Measurements from ENCODE around the gene KANSL1L. TPM values are rescaled to one million over a fixed set of nuclear protein-coding genes. Genes with fewer than 3 reads are reported as not detected.

The KANSL1L gene
- total and polyA plus RNA-seq, 8 donors: 2.6 to 128 (median 19.6) TPM

GRCh38 chr2:210162466-210163124, 8.6 kb downstream of the KANSL1L start:
- H3K36me3 ChIP-seq: no peaks in the 10 kb centered on the region
- WGBS, 5 donors: 18 to 31% (median 27%) methylated on average over 6 of the region's 6 CpGs
- H3K9me3 ChIP-seq: no peaks in the 10 kb centered on the region
- H3K27ac ChIP-seq: peak overlapping the region in 1 of 5 donors; percentile 33
- no peak overlapping the region for H3K4me3 ChIP-seq
- DNase-seq: no peak
- H3K27me3 ChIP-seq: no peaks in the 10 kb centered on the region
- peaks cover 13 to 49% (median 29%) of the 10 kb centered on the region in 4 donors for H3K4me1 ChIP-seq
- intact Hi-C loops (cut with DNase I; ENCODE audit: low total_unique reads): no loop called here
- TF ChIP-seq CTCF (IDR thresholded peaks at IDR 0.05) (no peak), POLR2A (IDR thresholded peaks at IDR 0.05) (no peak)

DNA sequence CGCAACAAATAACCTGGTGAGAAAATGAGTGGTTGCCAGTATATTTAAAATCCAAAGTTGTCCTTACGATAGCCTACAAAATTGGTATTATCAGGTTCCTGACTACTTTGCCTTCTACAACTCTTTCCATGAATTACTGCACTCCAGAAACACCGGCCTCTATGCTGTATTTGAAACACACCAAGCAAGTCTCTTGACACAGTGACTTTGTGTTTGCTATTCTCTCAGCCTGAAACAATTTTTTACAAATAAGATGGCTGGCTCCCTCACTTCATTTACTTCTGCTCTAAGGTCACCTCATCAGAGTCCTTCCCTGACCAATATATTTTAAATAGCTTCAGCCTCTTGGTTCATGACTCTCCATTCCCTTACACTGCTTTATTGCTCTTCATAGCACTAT, 12.2 kb downstream of the KANSL1L start:
- H3K9me3 ChIP-seq: no peaks in the 10 kb centered on the region
- peaks cover 3 to 16% (median 11%) of the 10 kb centered on the region in 4 donors for H3K36me3 ChIP-seq
- WGBS, 5 donors: 75 to 96% (median 94%) methylated on average over 3 of the region's 3 CpGs
- no peak overlapping the region for H3K4me3 ChIP-seq
- TF ChIP-seq EP300 (IDR thresholded peaks at IDR 0.05) (no peak), POLR2A (IDR thresholded peaks at IDR 0.05) (no peak), CTCF (IDR thresholded peaks at IDR 0.05) (no peak)
- peaks cover 0 to 20% (median 14%) of the 10 kb centered on the region in 4 donors for H3K4me1 ChIP-seq
- intact Hi-C loops (cut with DNase I; ENCODE audit: low total_unique reads): no loop called here
- peak in 1 of 2 donors; percentile 24 for DNase-seq
- H3K27me3 ChIP-seq: no peaks in the 10 kb centered on the region
- H3K27ac ChIP-seq: no peak overlapping the region

GRCh38 chr2:210158236-210158635, 13.0 kb downstream of the KANSL1L start:
- TF ChIP-seq CTCF (IDR thresholded peaks at IDR 0.05) (no peak), POLR2AphosphoS5 (IDR thresholded peaks at IDR 0.05) (no peak), EP300 (IDR thresholded peaks at IDR 0.05) (no peak), POLR2A (IDR thresholded peaks at IDR 0.05) (no peak)
- Histone ChIP-seq H3K9me3 (no peaks in the 10 kb centered on the region), H3K4me3 (no peak overlapping the region), H3K4me1 (peaks cover 0 to 25% (median 13%) of the 10 kb centered on the region in 4 donors), H3K27me3 (no peaks in the 10 kb centered on the region), H3K27ac (no peak overlapping the region), H3K36me3 (peaks cover 9 to 24% (median 19%) of the 10 kb centered on the region in 4 donors)
- intact Hi-C loops (cut with DNase I; ENCODE audit: low total_unique reads): no loop called here
- no peak for DNase-seq
- 87 to 94% (median 93%) methylated on average over 2 of the region's 2 CpGs for WGBS, 5 donors

GRCh38 chr2:210157526-210157925, 13.7 kb downstream of the KANSL1L start:
- Histone ChIP-seq H3K27ac (no peak overlapping the region), H3K27me3 (no peaks in the 10 kb centered on the region), H3K4me3 (no peak overlapping the region), H3K4me1 (peaks cover 0 to 18% (median 7%) of the 10 kb centered on the region in 4 donors), H3K36me3 (peaks cover 9 to 29% (median 22%) of the 10 kb centered on the region in 4 donors), H3K9me3 (no peaks in the 10 kb centered on the region)
- WGBS, 5 donors: 70 to 97% (median 82%) methylated on average over 3 of the region's 3 CpGs
- no peak for DNase-seq
- TF ChIP-seq EP300 (IDR thresholded peaks at IDR 0.05) (no peak), CTCF (IDR thresholded peaks at IDR 0.05) (no peak), POLR2A (IDR thresholded peaks at IDR 0.05) (no peak), POLR2AphosphoS5 (IDR thresholded peaks at IDR 0.05) (no peak)
- intact Hi-C loops (cut with DNase I; ENCODE audit: low total_unique reads): no loop called here
